Activated naive CD8-positive, alpha-beta T cell treated with anti-CD3 and anti-CD28 coated beads for 36 hours (primary cell): Measurements from ENCODE around the gene ATF6. TPM values are rescaled to one million over a fixed set of nuclear protein-coding genes. Genes with fewer than 3 reads are reported as not detected.

Experiments
- DNase-seq: peaks from one replicate; pipeline ENCODE4 v3.0.0; 2021
- H3K27ac Mint-ChIP-seq: one replicate; pipeline ENCODE4 v1.8.0; 2022; ENCODE audit warnings: mild to moderate bottlenecking, moderate library complexity, mixed read lengths
- H3K27me3 Mint-ChIP-seq: one replicate; pipeline ENCODE4 v1.8.0; 2022; ENCODE audit warnings: mild to moderate bottlenecking, mixed read lengths
- H3K36me3 Mint-ChIP-seq: one replicate; pipeline ENCODE4 v1.8.0; 2021; ENCODE audit warnings: mild to moderate bottlenecking, mixed read lengths
- H3K4me1 Mint-ChIP-seq: one replicate; pipeline ENCODE4 v1.8.0; 2021; ENCODE audit warnings: mixed read lengths
- H3K4me3 Mint-ChIP-seq: one replicate; pipeline ENCODE4 v1.8.0; 2022; ENCODE audit warnings: mild to moderate bottlenecking, moderate library complexity, mixed read lengths
- H3K9me3 Mint-ChIP-seq: one replicate; pipeline ENCODE4 v1.8.0; 2022; ENCODE audit warnings: mixed read lengths
- total RNA-seq, 2 experiments: library from RNA; stranded (reverse); gene quantifications; one replicate each; pipeline ENCODE4 v1.2.3, GENCODE V29; 2021

The ATF6 gene
- total RNA-seq, 2 experiments from 2014 or later = 20.2 to 22.1 TPM

GRCh38 chr1:161998811-161999210 lies 232.7 kb downstream of the ATF6 start:
- Mint-ChIP-seq H3K27ac (no peak overlapping the region), H3K4me3 (no peak overlapping the region), H3K4me1 (no peaks in the 10 kb centered on the region), H3K9me3 (no peaks in the 10 kb centered on the region), H3K27me3 (peaks cover 4% of the 10 kb centered on the region), H3K36me3 (no peaks in the 10 kb centered on the region)
- DNase-seq = no peak

- Mint-ChIP-seq H3K9me3 (no peaks in the 10 kb centered on the region), H3K4me1 (peaks cover 4% of the 10 kb centered on the region), H3K27me3 (peaks cover 4% of the 10 kb centered on the region), H3K27ac (no peak overlapping the region), H3K4me3 (no peak overlapping the region), H3K36me3 (no peaks in the 10 kb centered on the region)
- DNase-seq = no peak
These were observed 233.4 kb downstream of the ATF6 start for GRCh38 chr1:161999301-162000052.

GRCh38 chr1:162000053-162000420 lies 233.9 kb downstream of the ATF6 start:
- H3K4me3 Mint-ChIP-seq = no peak overlapping the region
- no peaks in the 10 kb centered on the region for H3K9me3 Mint-ChIP-seq
- DNase-seq = no peak
- peaks cover 8% of the 10 kb centered on the region for H3K4me1 Mint-ChIP-seq
- no peak overlapping the region for H3K27ac Mint-ChIP-seq
- H3K36me3 Mint-ChIP-seq = no peaks in the 10 kb centered on the region
- peaks cover 4% of the 10 kb centered on the region for H3K27me3 Mint-ChIP-seq

GRCh38 chr1:162003061-162003829 lies 237.1 kb downstream of the ATF6 start:
- Mint-ChIP-seq H3K36me3 (no peaks in the 10 kb centered on the region), H3K4me1 (peaks cover 8% of the 10 kb centered on the region), H3K9me3 (no peaks in the 10 kb centered on the region), H3K4me3 (no peak overlapping the region), H3K27me3 (peaks cover 4% of the 10 kb centered on the region), H3K27ac (no peak overlapping the region)
- no peak for DNase-seq

- no peak overlapping the region for H3K4me3 Mint-ChIP-seq
- H3K27ac Mint-ChIP-seq = no peak overlapping the region
- no peak for DNase-seq
- no peaks in the 10 kb centered on the region for H3K36me3 Mint-ChIP-seq
- H3K9me3 Mint-ChIP-seq = no peaks in the 10 kb centered on the region
- peaks cover 4% of the 10 kb centered on the region for H3K27me3 Mint-ChIP-seq
- H3K4me1 Mint-ChIP-seq = peaks cover 8% of the 10 kb centered on the region
These were observed 237.7 kb downstream of the ATF6 start for GRCh38 chr1:162003830-162004215.

GRCh38 chr1:162004441-162004950 lies 238.4 kb downstream of the ATF6 start:
- Mint-ChIP-seq H3K27me3 (peaks cover 4% of the 10 kb centered on the region), H3K9me3 (no peaks in the 10 kb centered on the region), H3K4me3 (no peak overlapping the region), H3K4me1 (peaks cover 8% of the 10 kb centered on the region), H3K27ac (no peak overlapping the region), H3K36me3 (no peaks in the 10 kb centered on the region)
- no peak for DNase-seq

- peaks cover 4% of the 10 kb centered on the region for H3K27me3 Mint-ChIP-seq
- H3K36me3 Mint-ChIP-seq = no peaks in the 10 kb centered on the region
- no peak for DNase-seq
- no peaks in the 10 kb centered on the region for H3K9me3 Mint-ChIP-seq
- no peak overlapping the region for H3K27ac Mint-ChIP-seq
- no peak overlapping the region for H3K4me3 Mint-ChIP-seq
- H3K4me1 Mint-ChIP-seq = peaks cover 8% of the 10 kb centered on the region
These were observed 240.0 kb downstream of the ATF6 start for GRCh38 chr1:162006081-162006480.

- Mint-ChIP-seq H3K27me3 (peaks cover 4% of the 10 kb centered on the region), H3K27ac (no peak overlapping the region), H3K4me3 (no peak overlapping the region), H3K4me1 (peaks cover 8% of the 10 kb centered on the region), H3K9me3 (no peaks in the 10 kb centered on the region), H3K36me3 (no peaks in the 10 kb centered on the region)
- no peak for DNase-seq
These were observed 241.3 kb downstream of the ATF6 start for GRCh38 chr1:162007466-162007865.

- H3K9me3 Mint-ChIP-seq = peaks cover 4% of the 10 kb centered on the region
- DNase-seq = no peak
- H3K27me3 Mint-ChIP-seq = no peaks in the 10 kb centered on the region
- no peaks in the 10 kb centered on the region for H3K36me3 Mint-ChIP-seq
- no peak overlapping the region for H3K4me3 Mint-ChIP-seq
- H3K4me1 Mint-ChIP-seq = peaks cover 8% of the 10 kb centered on the region
- H3K27ac Mint-ChIP-seq = no peak overlapping the region
These were observed 242.7 kb downstream of the ATF6 start for GRCh38 chr1:162008799-162009198.

GRCh38 chr1:162009501-162010174 lies 243.5 kb downstream of the ATF6 start:
- Mint-ChIP-seq H3K4me1 (peaks cover 2% of the 10 kb centered on the region), H3K36me3 (no peaks in the 10 kb centered on the region), H3K27me3 (no peaks in the 10 kb centered on the region), H3K27ac (no peak overlapping the region), H3K4me3 (no peak overlapping the region), H3K9me3 (peaks cover 5% of the 10 kb centered on the region)
- no peak for DNase-seq

- H3K27ac Mint-ChIP-seq = no peak overlapping the region
- no peaks in the 10 kb centered on the region for H3K36me3 Mint-ChIP-seq
- DNase-seq = no peak
- H3K4me3 Mint-ChIP-seq = no peak overlapping the region
- H3K9me3 Mint-ChIP-seq = peaks cover 5% of the 10 kb centered on the region
- no peaks in the 10 kb centered on the region for H3K27me3 Mint-ChIP-seq
- no peaks in the 10 kb centered on the region for H3K4me1 Mint-ChIP-seq
These were observed 244.0 kb downstream of the ATF6 start for GRCh38 chr1:162010175-162010506.

- Mint-ChIP-seq H3K36me3 (no peaks in the 10 kb centered on the region), H3K4me1 (no peaks in the 10 kb centered on the region), H3K27ac (no peak overlapping the region), H3K4me3 (no peak overlapping the region), H3K27me3 (no peaks in the 10 kb centered on the region), H3K9me3 (peaks cover 5% of the 10 kb centered on the region)
- no peak for DNase-seq
These were observed 245.4 kb downstream of the ATF6 start for GRCh38 chr1:162011337-162012012.

- H3K27ac Mint-ChIP-seq = no peak overlapping the region
- no peak for DNase-seq
- H3K36me3 Mint-ChIP-seq = no peaks in the 10 kb centered on the region
- no peaks in the 10 kb centered on the region for H3K4me1 Mint-ChIP-seq
- H3K4me3 Mint-ChIP-seq = no peak overlapping the region
- H3K27me3 Mint-ChIP-seq = no peaks in the 10 kb centered on the region
- peaks cover 5% of the 10 kb centered on the region for H3K9me3 Mint-ChIP-seq
These were observed 247.2 kb downstream of the ATF6 start for GRCh38 chr1:162013289-162013688.
